Stimulated activated CD4-positive, alpha-beta T cell treated with anti-CD3 and anti-CD28 coated beads, Interleukin-1b, Interleukin-23, amount 100 ng/mL, for 24 hours (primary cell): ENCODE measurements around the gene HIPK2.

Source experiments
- DNase-seq, 4 experiments: peaks; one replicate each; pipeline ENCODE4 v3.0.0-alpha.2; 2020; ENCODE audit warnings: low read depth in 4 of 4, low spot score in 1 of 4

HIPK2 gene

GRCh38 chr7:139737221-139738100 is 40.3 kb downstream of the HIPK2 start:
- peak in 1 of 4 experiments; percentile 23 for DNase-seq

DNA sequence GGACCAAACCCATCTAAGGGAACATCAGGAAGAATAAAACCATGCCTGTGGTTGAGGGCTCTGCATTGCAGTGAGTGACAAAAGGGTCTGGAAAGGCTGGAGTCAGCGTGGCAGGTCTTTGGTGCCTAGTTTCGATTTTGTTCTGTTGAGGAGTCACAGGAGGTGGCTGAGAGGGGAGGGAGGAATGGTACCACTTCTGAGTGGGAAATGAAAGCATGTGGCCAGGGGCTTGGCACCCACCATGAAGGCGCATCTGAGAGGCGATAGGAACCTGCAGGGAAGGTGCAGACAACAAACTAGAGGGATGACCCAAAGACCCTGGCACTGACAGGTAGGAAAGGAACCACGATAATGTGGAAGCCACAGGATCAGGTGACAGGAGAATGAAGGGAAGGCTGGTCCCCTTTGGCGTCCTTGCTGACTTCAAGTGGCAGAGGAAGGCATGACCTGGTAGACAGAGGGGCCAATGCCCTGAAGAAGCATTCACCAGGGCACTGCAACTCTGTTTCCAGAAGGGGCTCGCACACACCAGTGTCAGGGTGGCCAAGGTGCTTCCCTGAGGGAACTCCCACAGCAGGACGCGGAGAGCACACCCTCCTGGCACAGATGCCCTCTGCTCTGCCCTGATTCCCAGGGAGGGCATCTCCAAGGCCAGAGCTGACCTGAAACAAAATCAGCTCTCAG is 41.7 kb downstream of the HIPK2 start:
- DNase-seq: no peak

DNA sequence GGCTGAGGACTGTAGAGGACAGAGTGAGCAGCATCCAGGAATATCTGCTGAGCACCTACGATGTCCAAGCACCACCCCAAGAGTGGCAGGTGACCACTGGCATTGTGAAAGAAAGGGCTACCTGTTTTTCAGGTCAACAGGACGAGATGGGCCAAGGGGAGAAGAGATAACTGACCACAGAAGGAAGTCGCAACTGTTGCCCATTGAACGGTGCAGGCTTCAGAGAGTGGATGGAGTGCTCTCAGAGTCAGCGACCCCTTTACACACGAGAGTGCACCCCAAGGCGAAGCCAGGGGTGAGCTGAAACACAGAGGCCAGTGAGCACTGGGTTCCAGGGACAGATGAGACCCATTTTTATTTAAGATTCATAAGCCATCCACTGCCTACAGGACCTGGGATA is 42.3 kb downstream of the HIPK2 start:
- no peak for DNase-seq

GRCh38 chr7:139734395-139734794 is 43.4 kb downstream of the HIPK2 start:
- DNase-seq: no peak

DNA sequence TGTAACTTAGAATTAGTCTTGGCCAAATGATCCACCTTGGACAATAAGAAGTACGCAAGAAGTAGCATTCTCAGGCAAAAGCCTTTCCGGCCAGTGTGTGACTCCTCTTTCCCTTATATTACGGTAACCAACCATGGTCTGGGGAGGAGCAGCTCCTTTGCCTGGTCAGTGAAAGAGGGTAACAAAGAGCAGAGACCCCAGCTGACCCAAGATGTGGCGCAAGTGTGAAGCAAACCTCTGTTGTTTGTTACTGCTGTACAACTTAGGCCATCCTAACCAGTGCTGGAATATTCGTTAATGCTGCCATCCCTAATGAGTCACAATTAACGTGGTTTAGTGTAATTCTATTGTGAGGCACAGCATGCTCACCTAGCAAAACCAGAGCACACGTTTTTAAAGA is 44.0 kb downstream of the HIPK2 start:
- DNase-seq: no peak

DNA sequence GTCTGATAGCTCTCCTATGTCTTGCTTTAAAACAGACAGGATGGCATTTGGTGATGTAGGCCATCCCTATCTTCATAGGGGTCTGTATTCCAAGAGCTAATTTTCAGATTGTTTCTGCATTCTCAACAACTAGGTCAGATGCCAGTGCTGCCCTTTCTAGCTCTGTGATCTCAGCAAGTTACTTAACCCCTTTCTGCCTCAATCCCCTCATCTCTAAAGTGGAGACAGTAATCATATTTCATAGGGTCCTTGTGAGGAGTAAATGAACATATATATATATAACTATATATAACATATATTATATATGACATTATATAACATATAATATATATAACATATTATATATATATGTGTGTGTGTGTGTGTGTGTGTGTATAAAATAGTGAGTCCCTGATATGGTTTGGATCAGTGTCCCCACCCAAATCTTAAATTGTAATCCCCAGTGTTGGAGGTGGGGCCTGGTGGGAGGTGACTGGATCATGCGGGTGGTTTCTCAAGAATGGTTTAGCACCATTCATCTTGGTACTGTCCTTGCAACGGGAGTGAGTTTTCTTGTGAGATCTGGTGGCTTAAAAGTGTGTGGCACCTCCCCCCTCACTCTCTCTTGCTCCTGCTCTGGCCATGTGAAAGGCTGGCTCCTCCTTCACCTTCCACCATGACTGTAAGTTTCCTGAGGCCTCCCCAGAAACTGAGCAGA is 45.2 kb downstream of the HIPK2 start:
- no peak for DNase-seq

DNA sequence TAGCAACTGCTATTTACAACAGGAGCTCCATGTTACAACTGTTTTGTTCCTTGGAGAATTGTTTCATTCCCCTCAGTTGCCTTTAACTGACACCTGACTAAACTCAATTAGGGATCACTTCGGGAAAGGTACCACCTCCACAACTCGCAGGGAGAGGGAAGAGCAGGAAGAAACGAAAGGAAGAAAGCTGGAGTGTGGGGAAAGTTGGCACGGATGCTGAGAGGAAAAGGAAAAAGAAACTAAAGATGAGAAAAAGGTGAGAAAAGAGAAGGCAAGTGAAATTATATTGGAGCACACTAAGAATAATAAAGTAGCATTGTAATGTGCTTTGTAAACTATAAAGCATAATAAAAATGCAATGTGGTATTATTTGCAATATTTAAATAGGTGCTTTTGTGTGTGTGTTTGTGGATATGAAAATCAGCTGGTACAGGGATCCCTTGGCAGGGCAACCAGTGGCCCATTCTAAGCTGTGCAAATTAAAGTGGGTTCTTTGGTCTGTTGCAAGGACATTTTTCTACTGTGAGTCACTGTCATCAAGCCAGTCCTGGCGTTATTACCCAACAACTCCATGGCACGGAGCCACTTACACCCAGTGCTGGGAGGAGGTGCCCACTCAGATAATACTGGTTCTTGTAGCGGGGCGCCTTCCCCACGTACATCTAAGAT is 45.9 kb downstream of the HIPK2 start:
- DNase-seq: no peak

GRCh38 chr7:139730746-139731612 is 46.8 kb downstream of the HIPK2 start:
- DNase-seq: no peak

- no peak for DNase-seq
Observed at GRCh38 chr7:139728203-139728602, 49.6 kb downstream of the HIPK2 start.

GRCh38 chr7:139727151-139727705 is 50.6 kb downstream of the HIPK2 start:
- no peak for DNase-seq

- no peak for DNase-seq
Observed at GRCh38 chr7:139726485-139726869, 51.3 kb downstream of the HIPK2 start.

DNA sequence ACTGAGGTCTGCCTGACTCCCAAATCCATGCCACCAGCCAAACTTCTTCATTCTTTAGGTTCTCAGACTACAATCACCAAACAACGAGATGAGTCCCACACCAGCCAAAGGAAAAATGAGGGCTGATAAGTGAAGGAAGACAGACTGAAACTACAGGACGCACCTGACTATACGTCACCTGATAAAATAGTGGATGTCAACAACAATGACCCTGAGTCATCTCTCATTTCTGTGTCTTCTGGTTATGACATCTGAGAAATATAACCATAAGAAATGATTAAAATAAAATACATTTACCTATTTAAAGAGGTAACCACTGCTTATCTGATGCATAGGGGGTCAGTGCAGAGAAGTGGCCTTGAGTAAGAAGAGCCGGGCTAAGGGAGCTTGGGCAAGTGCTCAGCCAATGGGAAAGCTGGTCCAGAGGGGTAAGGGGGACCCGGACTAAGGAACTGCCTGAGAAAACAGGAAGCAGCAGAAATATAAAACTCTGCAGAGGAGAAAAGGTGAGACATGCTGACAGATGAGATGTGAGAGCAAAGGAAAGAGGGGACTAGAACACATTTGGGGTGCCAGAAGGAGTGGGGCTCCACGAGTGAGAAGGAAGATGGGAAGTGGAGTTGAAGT is 51.8 kb downstream of the HIPK2 start:
- DNase-seq: no peak

DNA sequence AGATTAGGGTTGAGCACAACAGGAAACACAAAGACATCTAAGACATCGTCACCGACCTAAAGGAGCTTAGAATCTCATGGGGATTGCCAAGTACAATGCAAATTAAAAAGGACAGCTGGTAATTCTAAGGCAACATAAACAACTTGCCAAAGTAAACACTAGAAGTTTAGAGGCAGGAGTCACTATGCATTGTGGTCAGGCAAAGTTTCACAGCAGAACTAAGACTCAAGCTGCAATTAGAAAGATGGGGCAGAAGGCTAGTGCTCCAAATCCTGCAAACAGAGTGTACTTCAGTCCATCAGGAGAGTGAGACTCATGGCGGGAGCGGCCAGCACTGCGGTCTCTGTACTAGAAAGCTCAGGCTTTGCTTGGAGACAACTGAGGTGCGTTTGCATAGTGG is 52.7 kb downstream of the HIPK2 start:
- DNase-seq: no peak

- DNase-seq: no peak
Observed at GRCh38 chr7:139722604-139723003, 55.2 kb downstream of the HIPK2 start.

GRCh38 chr7:139721821-139722220 is 56.0 kb downstream of the HIPK2 start:
- no peak for DNase-seq

GRCh38 chr7:139721417-139721816 is 56.4 kb downstream of the HIPK2 start:
- no peak for DNase-seq

GRCh38 chr7:139720705-139721231 is 57.0 kb downstream of the HIPK2 start:
- no peak for DNase-seq

DNA sequence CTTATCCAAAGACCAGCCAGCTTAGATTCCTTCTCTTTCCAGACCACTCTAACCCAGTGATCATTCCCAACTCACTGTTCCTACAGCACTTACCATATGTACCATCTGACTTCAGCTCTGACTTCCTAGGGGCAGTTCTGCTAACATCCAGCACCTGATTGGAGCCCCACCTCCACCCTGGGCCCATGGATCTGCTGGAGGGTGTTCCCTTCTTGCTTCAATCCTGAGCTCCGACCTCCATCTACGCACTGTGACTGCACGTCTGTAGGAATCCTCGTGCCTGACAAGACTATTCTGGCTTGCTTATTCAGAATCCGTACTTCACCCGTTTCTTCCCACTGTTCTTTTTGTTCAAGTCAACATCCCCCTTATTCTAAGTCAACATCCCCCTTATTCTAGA is 57.6 kb downstream of the HIPK2 start:
- DNase-seq: no peak

DNA sequence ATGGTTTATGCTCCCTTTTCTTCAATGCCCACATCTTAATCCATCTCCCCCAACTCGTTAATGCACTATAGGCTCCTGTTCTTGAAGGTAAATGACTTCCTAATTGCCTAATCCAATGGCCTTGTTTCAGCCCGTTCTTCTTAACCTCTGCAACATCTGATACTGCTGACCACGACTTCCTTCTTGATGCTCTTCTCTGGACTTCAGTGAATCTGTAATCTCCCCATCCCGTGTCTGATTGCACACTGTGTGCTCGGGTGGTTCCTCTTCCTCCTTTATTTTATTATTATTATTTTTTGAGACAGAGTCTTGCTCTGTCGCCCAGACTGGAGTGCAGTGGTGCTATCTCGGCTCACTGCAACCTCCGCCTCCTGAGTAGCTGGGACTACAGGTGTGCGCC is 58.9 kb downstream of the HIPK2 start:
- no peak for DNase-seq
